ENCODE results near the gene CDH4.

DNA sequence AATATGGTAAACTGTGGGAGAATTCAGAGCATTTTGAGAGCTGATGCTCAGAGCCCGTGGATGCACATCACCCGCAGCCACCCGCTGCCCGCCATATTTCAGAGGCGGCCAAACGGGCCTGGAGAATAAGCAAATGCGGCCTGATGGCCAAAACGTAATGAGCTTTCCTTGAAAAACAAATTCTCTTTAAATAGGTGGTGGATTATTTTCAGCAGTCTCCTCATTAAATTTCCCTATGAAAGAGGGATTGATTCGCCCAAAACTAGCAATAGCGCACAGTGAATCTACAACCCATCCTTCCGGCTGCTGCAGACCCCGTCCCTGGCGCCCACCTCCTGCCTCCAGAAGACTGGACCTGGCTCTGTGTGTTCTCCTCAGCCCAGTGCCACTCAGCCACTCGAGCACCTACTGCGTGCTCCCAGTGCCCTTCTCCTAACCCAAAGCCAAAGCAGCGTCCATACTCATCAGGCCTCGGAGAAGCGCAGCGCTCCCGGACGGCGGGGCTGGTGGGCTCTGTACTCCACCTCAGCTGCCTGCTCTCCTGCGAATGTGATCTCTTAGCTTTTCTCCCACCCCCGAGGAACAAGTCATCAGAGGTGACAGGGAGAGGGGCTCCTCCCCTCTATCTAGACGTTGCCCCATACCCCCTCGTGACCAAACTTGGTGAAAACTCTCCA is 588.9 kb downstream of the CDH4 start:
- TF ChIP-seq, protein P1, sequence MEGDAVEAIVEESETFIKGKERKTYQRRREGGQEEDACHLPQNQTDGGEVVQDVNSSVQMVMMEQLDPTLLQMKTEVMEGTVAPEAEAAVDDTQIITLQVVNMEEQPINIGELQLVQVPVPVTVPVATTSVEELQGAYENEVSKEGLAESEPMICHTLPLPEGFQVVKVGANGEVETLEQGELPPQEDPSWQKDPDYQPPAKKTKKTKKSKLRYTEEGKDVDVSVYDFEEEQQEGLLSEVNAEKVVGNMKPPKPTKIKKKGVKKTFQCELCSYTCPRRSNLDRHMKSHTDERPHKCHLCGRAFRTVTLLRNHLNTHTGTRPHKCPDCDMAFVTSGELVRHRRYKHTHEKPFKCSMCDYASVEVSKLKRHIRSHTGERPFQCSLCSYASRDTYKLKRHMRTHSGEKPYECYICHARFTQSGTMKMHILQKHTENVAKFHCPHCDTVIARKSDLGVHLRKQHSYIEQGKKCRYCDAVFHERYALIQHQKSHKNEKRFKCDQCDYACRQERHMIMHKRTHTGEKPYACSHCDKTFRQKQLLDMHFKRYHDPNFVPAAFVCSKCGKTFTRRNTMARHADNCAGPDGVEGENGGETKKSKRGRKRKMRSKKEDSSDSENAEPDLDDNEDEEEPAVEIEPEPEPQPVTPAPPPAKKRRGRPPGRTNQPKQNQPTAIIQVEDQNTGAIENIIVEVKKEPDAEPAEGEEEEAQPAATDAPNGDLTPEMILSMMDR (IDR thresholded peaks at IDR 0.05; ENCODE audit: control extremely low read depth in 1 of 3, insufficient read depth in 1 of 3, low read depth in 1 of 3, low read length in 3 of 3): no peak
- TF ChIP-seq JUN (IDR thresholded peaks at IDR 0.05; ENCODE audit: low read depth, low read length): no peak
- no peak for TF ChIP-seq SRF (IDR thresholded peaks at IDR 0.05; ENCODE audit: low read depth, low read length)
- TF ChIP-seq RAD21 (IDR thresholded peaks at IDR 0.05 in 1 of 2, conservative IDR thresholded peaks at IDR 0.05 in 1 of 2; ENCODE audit: low read depth in 2 of 2, low read length in 2 of 2): no peak
- TF ChIP-seq NANOG (IDR thresholded peaks at IDR 0.05; ENCODE audit: insufficient read depth, low read depth, low read length, poor library complexity, severe bottlenecking): no peak
- TF ChIP-seq SIX5 (IDR thresholded peaks at IDR 0.05; ENCODE audit: low read depth, low read length): no peak
- TF ChIP-seq CHD1 (IDR thresholded peaks at IDR 0.05; ENCODE audit: low read depth, low read length): no peak
- TF ChIP-seq NRF1 (IDR thresholded peaks at IDR 0.05; ENCODE audit: low read depth, low read length): no peak
- TF ChIP-seq KDM5A (IDR thresholded peaks at IDR 0.05; ENCODE audit: low read length): no peak
- no peak for TF ChIP-seq YY1 (IDR thresholded peaks at IDR 0.05; ENCODE audit: low read depth, low read length)
- no peak for TF ChIP-seq CTBP2 (IDR thresholded peaks at IDR 0.05; ENCODE audit: borderline replicate concordance, insufficient read depth, insufficient read length, low read length)
- TF ChIP-seq SP1 (IDR thresholded peaks at IDR 0.05; ENCODE audit: low read depth, low read length): no peak
- TF ChIP-seq CEBPB (IDR thresholded peaks at IDR 0.05; ENCODE audit: low read depth, low read length): no peak
- no peak for TF ChIP-seq EZH2 (IDR thresholded peaks at IDR 0.05; ENCODE audit: low read depth, low read length, severe bottlenecking)

All from H1 (cell line).